ENCODE measurements around the gene DMD. TPM values are rescaled to one million over a fixed set of nuclear protein-coding genes. Genes with fewer than 3 reads are reported as not detected.

The DMD gene
- total RNA-seq, 1 donor from 2014 or later = 9.7 TPM

GRCh38 chrX:31153475-31154047 lies 2057.8 kb downstream of the DMD start:
- H3K27me3 Mint-ChIP-seq (ENCODE audit: low read depth) = no peaks in the 10 kb centered on the region
- no peak for TF ChIP-seq CTCF (conservative IDR thresholded peaks at IDR 0.05)
- no peaks in the 10 kb centered on the region for H3K36me3 Mint-ChIP-seq (ENCODE audit: low read depth)
- H3K27ac Mint-ChIP-seq (ENCODE audit: unreplicated experiment) = no peak overlapping the region
- H3K9me3 Mint-ChIP-seq = no peaks in the 10 kb centered on the region
- no peak for DNase-seq (ENCODE audit: low read depth, low spot score)
- no peak overlapping the region for H3K4me3 Mint-ChIP-seq
- no peaks in the 10 kb centered on the region for H3K4me1 Mint-ChIP-seq

GRCh38 chrX:31147175-31147574 lies 2064.2 kb downstream of the DMD start:
- H3K27ac Mint-ChIP-seq (ENCODE audit: unreplicated experiment) = no peak overlapping the region
- H3K27me3 Mint-ChIP-seq (ENCODE audit: low read depth) = no peaks in the 10 kb centered on the region
- H3K4me3 Mint-ChIP-seq = no peak overlapping the region
- TF ChIP-seq CTCF (conservative IDR thresholded peaks at IDR 0.05) = no peak
- peaks cover 7% of the 10 kb centered on the region for H3K9me3 Mint-ChIP-seq
- DNase-seq (ENCODE audit: low read depth, low spot score) = no peak
- peaks cover 28% of the 10 kb centered on the region for H3K36me3 Mint-ChIP-seq (ENCODE audit: low read depth)
- peaks cover 4% of the 10 kb centered on the region for H3K4me1 Mint-ChIP-seq

DNA sequence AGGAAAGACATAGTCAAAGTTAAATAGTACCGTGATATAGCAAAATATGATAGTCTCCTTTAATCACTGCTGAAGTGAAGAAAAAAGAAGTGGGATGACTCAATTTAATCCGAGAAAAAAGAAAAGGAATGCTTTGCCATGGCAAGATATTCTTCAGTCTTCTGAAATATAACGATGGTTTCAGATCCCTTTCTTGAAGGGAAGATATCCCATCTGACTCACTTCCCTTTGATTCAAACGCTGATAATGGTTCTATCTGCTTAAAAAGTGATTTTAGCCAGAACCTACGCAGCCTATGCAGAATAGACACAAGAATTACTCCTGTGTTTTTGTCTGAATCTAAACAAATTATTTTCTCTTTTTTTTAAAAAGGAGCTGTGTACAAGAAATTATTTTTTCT lies 2071.4 kb downstream of the DMD start:
- Mint-ChIP-seq H3K4me3 (no peak overlapping the region), H3K9me3 (peaks cover 27% of the 10 kb centered on the region), H3K27ac (ENCODE audit: unreplicated experiment) (no peak overlapping the region), H3K4me1 (peaks cover 7% of the 10 kb centered on the region), H3K27me3 (ENCODE audit: low read depth) (no peaks in the 10 kb centered on the region), H3K36me3 (ENCODE audit: low read depth) (peaks cover 41% of the 10 kb centered on the region)
- DNase-seq (ENCODE audit: low read depth, low spot score) = no peak
- no peak for TF ChIP-seq CTCF (conservative IDR thresholded peaks at IDR 0.05)

DNA sequence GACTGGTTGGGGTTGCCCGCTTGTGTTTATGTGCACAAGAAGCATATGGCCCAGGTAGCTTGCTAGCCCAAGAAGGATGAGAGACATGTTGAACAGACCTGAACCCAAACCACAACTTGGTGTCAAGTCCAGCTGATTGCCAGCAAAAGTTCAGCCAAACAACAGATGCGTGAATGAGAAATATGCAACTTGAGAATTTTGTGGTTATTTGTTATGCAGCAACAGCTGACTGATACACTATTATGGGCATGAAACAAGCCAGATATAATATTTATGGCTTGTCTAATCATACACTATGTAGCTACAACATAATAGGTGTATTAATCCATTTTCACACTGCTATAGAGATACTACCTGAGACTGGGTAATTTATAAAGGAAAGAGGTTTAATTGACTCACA lies 2073.2 kb downstream of the DMD start:
- no peak for DNase-seq (ENCODE audit: low read depth, low spot score)
- no peak for TF ChIP-seq CTCF (conservative IDR thresholded peaks at IDR 0.05)
- Mint-ChIP-seq H3K4me1 (peaks cover 9% of the 10 kb centered on the region), H3K27me3 (ENCODE audit: low read depth) (no peaks in the 10 kb centered on the region), H3K4me3 (no peak overlapping the region), H3K9me3 (peaks cover 21% of the 10 kb centered on the region), H3K27ac (ENCODE audit: unreplicated experiment) (no peak overlapping the region), H3K36me3 (ENCODE audit: low read depth) (peaks cover 25% of the 10 kb centered on the region)

DNA sequence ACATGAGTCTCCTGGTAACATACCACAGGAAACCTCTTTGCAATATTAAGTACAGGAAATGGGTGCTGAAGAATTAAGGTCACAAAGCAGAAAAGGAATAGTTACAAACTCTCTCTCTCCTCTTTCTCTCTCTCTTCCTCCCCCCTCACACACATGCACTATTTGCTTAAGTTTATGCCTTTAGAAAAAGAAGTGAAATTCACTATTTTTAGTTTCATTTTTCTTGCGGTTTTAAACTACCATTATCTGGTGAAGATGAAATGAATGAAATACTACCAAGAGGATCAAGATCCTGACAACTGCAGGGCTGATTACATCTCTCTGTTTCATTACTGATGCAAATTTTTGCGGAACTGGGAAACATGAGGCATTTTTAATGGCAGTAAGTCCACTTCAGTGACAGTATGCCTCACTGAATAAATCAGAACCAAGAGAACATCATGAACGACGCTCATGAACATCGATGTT lies 2075.2 kb downstream of the DMD start:
- no peak for TF ChIP-seq CTCF (conservative IDR thresholded peaks at IDR 0.05)
- peaks cover 16% of the 10 kb centered on the region for H3K9me3 Mint-ChIP-seq
- no peaks in the 10 kb centered on the region for H3K27me3 Mint-ChIP-seq (ENCODE audit: low read depth)
- H3K27ac Mint-ChIP-seq (ENCODE audit: unreplicated experiment) = no peak overlapping the region
- peaks cover 17% of the 10 kb centered on the region for H3K4me1 Mint-ChIP-seq
- no peak overlapping the region for H3K4me3 Mint-ChIP-seq
- DNase-seq (ENCODE audit: low read depth, low spot score) = no peak
- H3K36me3 Mint-ChIP-seq (ENCODE audit: low read depth) = peaks cover 20% of the 10 kb centered on the region
